Tongue (tissue), 3 donors: ENCODE data around the gene TMEM203. TPM values are rescaled to one million over a fixed set of nuclear protein-coding genes. Genes with fewer than 3 reads are reported as not detected.

ENCODE experiments used
- DNase-seq: peaks from one replicate; pipeline ENCODE4 v3.0.0-alpha.2; 2015
- small RNA-seq: library from RNA; depleted of rRNA; stranded (forward); fragments of <200 nt; gene quantifications from one replicate; pipeline ENCODE3, GENCODE V24; 2014; ENCODE audit warnings: low replicate concordance
- total RNA-seq: library from RNA; depleted of rRNA; stranded (reverse); fragments of >200 nt; gene quantifications from one replicate; pipeline ENCODE4 v1.2.3, GENCODE V29; 2014

The TMEM203 gene
- total RNA-seq, 1 donor from 2014 or later: 38.3 TPM

DNA sequence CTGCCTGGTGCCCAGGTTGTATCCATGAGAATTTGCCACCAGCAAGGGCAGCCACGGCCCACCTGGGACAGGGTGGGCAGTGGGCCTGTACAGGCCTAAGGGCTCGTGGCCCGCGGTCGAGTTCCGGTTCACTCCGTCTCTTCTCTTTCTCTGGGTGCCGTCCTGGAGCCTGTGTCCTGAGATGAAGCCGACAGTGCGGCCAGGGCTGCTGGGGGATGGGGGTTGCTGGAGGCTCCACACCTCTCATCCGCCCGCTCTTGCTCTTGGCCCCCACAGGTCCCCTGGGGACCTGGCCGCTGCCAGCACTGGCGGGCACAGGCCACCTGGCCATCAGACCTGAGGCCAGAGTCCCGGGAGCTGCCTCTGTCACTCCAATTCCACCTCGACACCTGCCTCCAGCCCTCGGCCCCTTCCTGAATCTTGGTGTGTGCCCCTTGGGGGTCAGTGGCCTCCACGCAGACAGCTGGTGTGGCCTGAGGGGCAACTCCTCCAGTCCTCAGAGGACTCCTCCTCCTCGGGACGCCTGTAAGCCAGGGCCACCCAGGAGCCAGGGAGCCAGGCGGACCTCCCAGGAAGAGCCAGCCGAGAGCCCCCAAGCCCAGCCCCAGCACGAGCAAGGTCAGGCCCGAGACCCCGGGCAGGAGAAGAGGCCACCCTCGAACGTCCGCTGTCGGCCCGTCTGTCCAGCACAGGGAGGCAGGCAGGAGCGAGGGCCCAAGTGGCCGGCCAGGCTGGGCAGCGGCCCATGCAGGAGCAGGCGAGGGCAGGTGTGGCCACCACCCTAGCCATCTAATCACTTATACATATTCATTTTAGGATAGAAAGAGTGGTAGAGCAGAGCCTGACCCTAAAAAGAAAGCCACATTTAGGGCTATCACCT is 40.8 kb downstream of the TMEM203 start:
- no peak for DNase-seq

DNA sequence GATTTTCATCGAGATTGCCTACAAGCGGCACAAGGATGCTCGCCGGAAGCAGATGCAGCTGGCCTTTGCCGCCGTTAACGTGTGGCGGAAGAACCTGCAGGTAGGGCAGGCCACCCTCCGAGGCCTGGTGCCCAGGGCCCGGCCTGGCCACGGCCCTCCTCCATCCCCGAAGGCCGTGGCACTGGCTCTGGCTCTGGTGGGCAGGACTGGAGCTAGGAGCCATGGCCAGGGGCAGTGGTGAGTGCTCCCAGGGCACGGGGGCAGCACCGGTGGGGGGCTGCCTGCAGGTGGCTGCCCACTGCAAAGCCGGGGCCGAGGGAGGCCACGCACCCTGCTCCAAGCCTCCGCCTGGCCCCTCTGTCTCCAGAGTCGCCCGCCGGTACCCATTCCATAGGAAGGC is 41.6 kb downstream of the TMEM203 start:
- DNase-seq: no peak

DNA sequence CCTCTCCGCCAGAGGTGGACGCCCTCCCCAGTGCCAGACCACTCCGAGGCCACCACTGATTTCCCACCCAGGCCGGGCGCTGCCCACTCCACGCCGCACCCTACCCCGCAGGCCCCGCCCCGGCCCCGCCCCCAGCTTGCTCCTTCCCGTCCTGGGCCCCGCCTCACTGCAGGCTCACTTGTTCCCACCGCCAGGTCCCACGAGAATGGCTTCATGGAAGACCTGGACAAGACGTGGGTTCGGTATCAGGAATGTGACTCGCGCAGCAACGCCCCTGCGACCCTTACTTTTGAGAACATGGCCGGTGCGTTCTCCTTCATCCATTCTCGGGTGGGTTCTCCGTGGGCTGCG is 42.1 kb downstream of the TMEM203 start:
- DNase-seq: no peak

DNA sequence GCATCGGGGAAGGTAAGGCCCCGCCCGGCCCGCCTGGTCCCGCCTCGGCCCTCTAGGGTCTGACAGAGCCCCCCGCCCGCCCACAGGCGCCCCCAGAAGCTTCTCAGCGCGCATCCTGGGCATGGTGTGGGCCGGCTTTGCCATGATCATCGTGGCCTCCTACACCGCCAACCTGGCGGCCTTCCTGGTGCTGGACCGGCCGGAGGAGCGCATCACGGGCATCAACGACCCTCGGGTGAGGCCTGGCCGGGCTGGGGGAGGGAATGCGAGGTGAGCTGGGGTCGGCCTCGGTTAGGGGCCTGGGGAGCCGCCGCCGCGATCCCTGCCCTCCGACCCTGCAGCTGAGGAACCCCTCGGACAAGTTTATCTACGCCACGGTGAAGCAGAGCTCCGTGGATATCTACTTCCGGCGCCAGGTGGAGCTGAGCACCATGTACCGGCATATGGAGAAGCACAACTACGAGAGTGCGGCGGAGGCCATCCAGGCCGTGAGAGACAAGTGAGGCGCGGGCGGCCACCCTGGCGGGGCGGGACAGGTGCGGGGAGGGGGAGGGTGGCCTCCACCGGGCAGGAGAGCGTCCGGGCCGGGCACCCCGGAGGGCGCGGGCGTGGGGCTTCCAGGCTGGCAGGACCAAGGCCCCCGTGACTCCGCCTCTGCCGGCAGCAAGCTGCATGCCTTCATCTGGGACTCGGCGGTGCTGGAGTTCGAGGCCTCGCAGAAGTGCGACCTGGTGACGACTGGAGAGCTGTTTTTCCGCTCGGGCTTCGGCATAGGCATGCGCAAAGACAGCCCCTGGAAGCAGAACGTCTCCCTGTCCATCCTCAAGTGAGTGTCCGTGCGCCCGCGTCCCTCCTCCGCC is 42.7 kb downstream of the TMEM203 start:
- no peak for DNase-seq

DNA sequence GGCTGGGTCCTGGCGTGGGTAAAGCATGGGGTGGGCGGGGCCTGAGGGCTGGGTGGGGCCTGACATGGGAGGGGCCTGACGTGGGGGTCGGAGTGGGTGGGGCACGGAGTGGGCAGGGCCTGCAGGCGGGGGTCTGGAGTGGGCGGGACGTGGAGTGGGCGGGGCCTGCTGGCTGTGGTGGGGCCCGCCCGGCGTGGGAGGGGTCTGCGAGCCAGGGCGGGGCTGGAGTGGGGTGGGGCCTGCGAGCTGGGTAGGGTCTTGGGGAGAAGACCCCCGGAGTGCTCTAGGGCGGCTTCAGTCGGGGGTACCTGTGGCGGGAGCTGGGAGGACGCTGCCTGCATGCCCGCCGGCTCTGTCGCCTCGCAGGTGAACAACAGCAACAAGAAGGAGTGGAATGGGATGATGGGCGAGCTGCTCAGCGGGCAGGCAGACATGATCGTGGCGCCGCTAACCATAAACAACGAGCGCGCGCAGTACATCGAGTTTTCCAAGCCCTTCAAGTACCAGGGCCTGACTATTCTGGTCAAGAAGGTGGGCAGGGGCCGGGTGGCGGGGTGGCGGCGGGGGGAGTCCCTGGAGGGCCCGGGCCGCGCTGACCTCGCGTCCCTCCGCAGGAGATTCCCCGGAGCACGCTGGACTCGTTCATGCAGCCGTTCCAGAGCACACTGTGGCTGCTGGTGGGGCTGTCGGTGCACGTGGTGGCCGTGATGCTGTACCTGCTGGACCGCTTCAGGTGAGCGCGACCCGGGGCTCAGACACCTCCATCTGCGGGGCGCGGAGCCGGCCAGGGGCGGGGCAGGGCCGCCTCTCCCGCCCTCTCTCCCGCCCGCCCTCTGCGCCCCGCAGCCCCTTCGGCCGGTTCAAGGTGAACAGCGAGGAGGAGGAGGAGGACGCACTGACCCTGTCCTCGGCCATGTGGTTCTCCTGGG is 43.6 kb downstream of the TMEM203 start:
- no peak for DNase-seq

DNA sequence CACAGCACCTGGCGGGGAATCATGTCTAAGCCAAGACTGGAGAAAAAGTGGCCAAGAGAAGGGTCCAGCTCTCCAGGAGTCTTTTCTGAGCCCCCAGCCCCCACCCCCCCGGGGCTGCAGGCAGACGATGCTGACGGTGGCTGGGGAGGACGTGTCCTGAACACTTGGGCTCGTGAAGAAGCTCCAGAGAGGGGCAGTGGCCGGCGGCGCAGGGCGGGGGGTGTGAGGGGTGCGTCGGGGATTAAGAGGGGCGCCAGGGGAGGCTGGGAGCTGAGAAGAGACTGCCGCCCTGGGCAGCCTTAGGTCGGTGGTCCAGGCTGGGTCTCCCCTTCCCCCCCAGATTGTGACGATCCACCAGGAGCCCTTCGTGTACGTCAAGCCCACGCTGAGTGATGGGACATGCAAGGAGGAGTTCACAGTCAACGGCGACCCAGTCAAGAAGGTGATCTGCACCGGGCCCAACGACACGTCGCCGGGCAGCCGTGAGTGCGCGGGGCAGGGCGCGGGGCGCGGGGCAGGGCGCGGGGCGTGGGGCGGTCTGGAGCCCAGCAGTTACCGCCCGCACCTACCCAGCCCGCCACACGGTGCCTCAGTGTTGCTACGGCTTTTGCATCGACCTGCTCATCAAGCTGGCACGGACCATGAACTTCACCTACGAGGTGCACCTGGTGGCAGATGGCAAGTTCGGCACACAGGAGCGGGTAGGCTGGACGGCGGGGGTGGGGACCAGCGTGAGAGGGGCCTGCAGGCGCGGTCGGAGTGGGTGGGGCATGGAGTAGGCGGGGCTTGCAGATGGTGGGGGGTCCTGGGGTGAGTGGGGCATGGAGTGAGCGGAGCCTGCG is 44.5 kb downstream of the TMEM203 start:
- DNase-seq: no peak

DNA sequence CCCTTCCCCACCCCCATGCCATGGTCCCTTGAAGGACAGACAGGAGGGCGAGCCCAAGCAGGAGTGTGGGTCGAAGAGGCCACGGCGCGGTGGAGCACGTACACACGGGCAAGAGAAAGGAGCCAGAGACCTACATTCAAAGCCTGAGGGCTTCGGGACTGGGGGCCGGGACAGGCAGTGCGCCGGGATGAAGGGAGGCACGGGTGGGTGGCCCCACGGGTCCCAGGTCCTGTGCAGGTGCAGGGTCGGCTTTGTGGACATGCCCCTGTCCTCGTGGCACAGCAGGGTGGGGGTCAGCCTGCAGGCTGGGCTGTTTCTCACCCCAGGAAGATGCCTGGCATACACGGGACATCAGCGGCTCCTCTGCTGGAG is 45.4 kb downstream of the TMEM203 start:
- no peak for DNase-seq

DNA sequence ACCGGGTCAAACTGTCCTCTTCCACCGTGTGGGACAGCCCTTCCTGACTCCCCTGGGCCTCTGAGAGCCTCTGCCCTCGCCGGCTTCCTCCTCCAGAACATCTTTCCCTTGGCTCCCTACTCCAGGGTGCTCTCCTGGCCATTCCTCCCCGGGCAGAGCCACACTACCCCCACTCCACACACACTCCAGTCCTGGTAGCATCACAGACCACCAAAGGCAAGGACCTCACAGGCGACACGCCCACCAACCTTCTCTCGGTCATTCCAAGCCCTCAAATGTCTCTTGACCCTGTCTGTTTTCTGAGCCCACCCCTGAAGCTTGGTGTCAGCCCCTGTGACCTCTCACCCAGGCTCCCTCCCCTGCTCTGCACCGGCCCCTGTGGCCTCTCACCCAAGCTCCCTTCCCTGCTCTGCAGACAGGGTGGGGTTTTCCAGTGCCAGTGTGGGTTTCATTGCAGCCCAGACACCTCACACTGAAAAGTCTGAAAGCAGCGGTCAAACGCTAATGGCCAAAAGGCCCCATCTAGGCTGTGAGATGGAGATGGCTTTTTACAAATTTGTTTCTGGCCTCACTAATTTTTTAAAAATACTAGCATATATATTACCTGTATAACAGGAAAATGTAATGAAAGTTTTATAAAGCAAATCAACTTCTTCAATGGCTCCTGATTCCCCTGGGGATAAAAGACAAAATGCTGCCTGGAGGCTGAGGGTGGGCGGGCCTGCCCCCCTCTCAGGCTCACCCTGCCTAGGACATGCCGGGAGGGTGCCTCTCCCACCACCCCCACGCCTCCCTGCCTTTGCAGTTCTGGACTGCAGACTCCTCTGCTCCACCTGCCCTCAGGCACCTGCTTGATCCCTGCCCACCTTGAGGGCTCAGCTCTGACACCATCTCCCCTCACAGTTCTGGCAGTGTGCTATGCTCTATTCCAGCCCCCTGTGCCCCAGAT is 46.1 kb downstream of the TMEM203 start:
- DNase-seq: no peak

DNA sequence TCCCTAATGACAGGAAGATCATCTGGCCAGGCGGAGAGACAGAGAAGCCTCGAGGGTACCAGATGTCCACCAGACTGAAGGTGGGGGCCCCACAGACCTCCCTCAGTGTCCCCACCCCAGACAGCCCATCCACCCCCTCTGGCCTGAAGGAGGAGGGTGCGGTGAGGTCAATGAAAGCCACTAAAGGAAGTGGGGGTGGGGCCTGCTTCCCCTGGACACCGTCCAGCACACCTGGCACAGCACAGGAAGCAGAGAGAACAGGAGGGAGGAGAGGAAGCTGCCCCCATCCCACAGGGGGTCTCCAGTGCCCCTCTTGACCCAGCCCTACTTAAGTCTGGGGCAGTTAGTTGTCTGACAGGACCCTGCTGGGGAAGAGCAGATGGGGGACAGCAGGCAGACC is 46.8 kb downstream of the TMEM203 start:
- no peak for DNase-seq

DNA sequence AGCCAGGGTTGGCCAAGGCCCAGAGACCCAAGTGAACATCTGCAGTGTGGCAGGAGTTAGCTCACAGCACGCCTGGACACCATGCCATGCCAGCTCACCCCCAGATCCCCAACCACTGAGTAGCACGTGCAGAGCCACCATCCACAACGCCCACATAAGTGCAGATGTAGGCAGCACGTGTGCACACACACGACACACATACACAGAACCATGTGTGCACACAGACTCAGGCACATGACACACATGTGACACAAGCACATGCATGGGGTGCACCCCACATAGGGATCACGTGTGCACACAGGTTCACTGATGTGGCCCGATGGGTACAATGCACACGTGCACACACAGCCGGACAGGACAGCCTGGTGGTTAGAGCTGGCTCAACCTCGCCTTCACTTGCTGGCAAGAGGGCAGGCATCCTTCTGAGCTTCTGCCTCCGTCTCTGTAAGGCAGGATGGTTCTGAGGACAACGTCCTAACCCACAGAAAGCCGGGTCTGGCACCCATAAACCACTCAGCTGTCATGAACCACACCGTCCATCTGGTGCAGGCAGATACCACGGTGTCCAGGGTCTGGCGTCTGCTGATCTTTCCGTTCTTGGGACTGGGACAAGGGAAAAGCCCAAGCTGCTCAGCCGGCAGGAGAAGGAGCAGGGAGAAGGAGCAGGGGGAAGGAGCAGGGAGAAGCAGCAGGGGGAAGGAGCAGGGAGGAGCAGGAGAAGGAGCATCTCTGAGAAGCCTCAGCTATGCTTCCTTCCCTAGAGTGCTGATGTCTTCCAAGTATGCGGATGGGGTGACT is 47.6 kb downstream of the TMEM203 start:
- no peak for DNase-seq

DNA sequence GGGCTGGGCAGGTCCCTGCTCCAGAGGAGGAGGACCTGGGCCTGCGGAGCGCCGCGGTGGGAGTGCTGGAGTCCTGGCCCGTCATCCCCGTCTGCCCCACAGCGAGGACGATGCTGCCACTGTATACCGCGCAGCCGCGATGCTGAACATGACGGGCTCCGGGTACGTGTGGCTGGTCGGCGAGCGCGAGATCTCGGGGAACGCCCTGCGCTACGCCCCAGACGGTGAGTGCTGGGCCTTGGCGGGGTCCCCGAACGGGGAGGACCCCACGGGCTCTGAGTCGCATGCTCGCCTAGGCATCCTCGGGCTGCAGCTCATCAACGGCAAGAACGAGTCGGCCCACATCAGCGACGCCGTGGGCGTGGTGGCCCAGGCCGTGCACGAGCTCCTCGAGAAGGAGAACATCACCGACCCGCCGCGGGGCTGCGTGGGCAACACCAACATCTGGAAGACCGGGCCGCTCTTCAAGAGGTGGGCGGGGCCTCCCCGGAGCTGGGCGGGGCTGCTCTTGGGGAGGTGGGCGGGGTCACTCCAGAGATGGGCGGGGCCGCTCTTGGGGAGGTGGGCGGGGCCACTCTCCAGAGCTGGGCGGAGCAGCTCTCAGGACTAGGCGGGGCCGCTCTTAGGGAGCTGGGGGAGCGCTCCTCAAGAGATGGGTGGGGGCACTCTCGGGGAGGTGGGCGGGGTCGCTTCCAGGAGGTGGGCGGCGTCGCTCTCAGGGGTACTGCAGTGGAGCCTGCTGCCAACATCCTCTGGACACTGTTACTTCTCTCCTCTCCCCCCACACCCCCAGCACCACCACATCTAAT is 48.7 kb downstream of the TMEM203 start:
- no peak for DNase-seq

Small RNA genes lying within 50 kb of the gene (small RNA-seq; reads per million reads assigned to genes)
- gene MIR3621: not detected

Other genes with a start within 250 kb of the TMEM203 start
- 10.2 TPM for gene PTGDS, start 228.1 kb downstream of the TMEM203 start, total RNA-seq
- gene LCNL1, start 222.7 kb downstream of the TMEM203 start, total RNA-seq: 0.31 TPM
- gene PAXX, start 213.2 kb downstream of the TMEM203 start, total RNA-seq: 21.7 TPM
- 4.9 TPM for gene CLIC3, start 209.1 kb downstream of the TMEM203 start, total RNA-seq
- gene ABCA2, start 177.4 kb downstream of the TMEM203 start, total RNA-seq: 16.6 TPM
- gene FUT7, start 173.6 kb downstream of the TMEM203 start, total RNA-seq: 0.10 TPM
- 27.0 TPM for gene NPDC1, start 159.5 kb downstream of the TMEM203 start, total RNA-seq
- 7.3 TPM for gene ENTPD2, start 151.6 kb downstream of the TMEM203 start, total RNA-seq
- 5.6 TPM for gene SAPCD2, start 135.1 kb downstream of the TMEM203 start, total RNA-seq
- 3.2 TPM for gene UAP1L1, start 128.1 kb downstream of the TMEM203 start, total RNA-seq
- gene MAN1B1, start 118.7 kb downstream of the TMEM203 start, total RNA-seq: 59.5 TPM
- 22.8 TPM for gene DPP7, start 90.9 kb downstream of the TMEM203 start, total RNA-seq
- gene GRIN1, start 66.5 kb downstream of the TMEM203 start, total RNA-seq: 1.1 TPM
- gene LRRC26, start 35.6 kb downstream of the TMEM203 start, total RNA-seq: 18.9 TPM
- gene TMEM210, start 33.6 kb downstream of the TMEM203 start, total RNA-seq: not detected
- 29.8 TPM for gene ANAPC2, start 17.1 kb downstream of the TMEM203 start, total RNA-seq
- 57.3 TPM for gene SSNA1, start 17.0 kb downstream of the TMEM203 start, total RNA-seq
- gene TPRN, start 4.9 kb downstream of the TMEM203 start, total RNA-seq: 5.7 TPM
- gene NDOR1, start 52 bp upstream of the TMEM203 start, total RNA-seq: 3.0 TPM
- gene RNF208, start 16.6 kb upstream of the TMEM203 start, total RNA-seq: not detected
- gene CYSRT1, start 19.5 kb upstream of the TMEM203 start, total RNA-seq: 3.3 TPM
- not detected for gene RNF224, start 21.9 kb upstream of the TMEM203 start, total RNA-seq
- not detected for gene SLC34A3, start 25.3 kb upstream of the TMEM203 start, total RNA-seq
- 172 TPM for gene TUBB4B, start 35.6 kb upstream of the TMEM203 start, total RNA-seq
- gene STPG3, start 45.6 kb upstream of the TMEM203 start, total RNA-seq: not detected
- gene NELFB, start 49.7 kb upstream of the TMEM203 start, total RNA-seq: 50.9 TPM
- gene TOR4A, start 72.1 kb upstream of the TMEM203 start, total RNA-seq: 5.4 TPM
- 18.8 TPM for gene NRARP, start 96.6 kb upstream of the TMEM203 start, total RNA-seq
- 19.9 TPM for gene EXD3, start 217.5 kb upstream of the TMEM203 start, total RNA-seq
- gene NOXA1, start 217.7 kb upstream of the TMEM203 start, total RNA-seq: 1.2 TPM
- gene ENTPD8, start 235.7 kb upstream of the TMEM203 start, total RNA-seq: 0.31 TPM